Measurements from ENCODE around the gene CES3. TPM values are rescaled to one million over a fixed set of nuclear protein-coding genes. Genes with fewer than 3 reads are reported as not detected.

The CES3 gene
- total and polyA plus RNA-seq, 2 donors (not counting 3 experiments of a cell fraction or from before 2014, with no cell fraction given), result 0.10 TPM; not detected in 1

- intact Hi-C loops (cut with micrococcal nuclease), result no loop called here
- dilution Hi-C loops (cut with MboI; ENCODE audit: extremely low pct_ligation_motif_present, low sequenced_read_pairs), result no loop called here
- Histone ChIP-seq H3K4me1 (ENCODE audit: control insufficient read depth, extremely low read depth, insufficient read depth, low read length) (no peaks in the 10 kb centered on the region), H4K20me1 (replicated peaks; ENCODE audit: control insufficient read depth, extremely low read depth, insufficient read depth, low read length) (no peaks in the 10 kb centered on the region), H3K9ac (replicated peaks; ENCODE audit: extremely low read depth, insufficient read depth, low read length) (no peak overlapping the region), H3K79me2 (ENCODE audit: control insufficient read depth, insufficient read depth, low read length) (no peaks in the 10 kb centered on the region), H3K36me3 (ENCODE audit: control insufficient read depth in 2 of 2, extremely low read depth in 1 of 2, insufficient read depth in 2 of 2, low read length in 2 of 2) (no peaks in the 10 kb centered on the region), H3K9me1 (replicated peaks; ENCODE audit: control insufficient read depth, extremely low read depth, insufficient read depth, low read length) (no peaks in the 10 kb centered on the region), H3K4me2 (ENCODE audit: insufficient read depth, low read length) (no peak overlapping the region), H3K27ac (ENCODE audit: insufficient read depth, low read depth, low read length) (no peak overlapping the region), H3K27me3 (ENCODE audit: control insufficient read depth in 2 of 2, insufficient read depth in 2 of 2, low read length in 2 of 2) (peaks cover 2 to 3% of the 10 kb centered on the region in 2 experiments), H3K4me3 (replicated peaks in 1 of 3; ENCODE audit: insufficient read depth in 1 of 3, low read depth in 1 of 3, low read length in 3 of 3) (no peak overlapping the region), H2AFZ (ENCODE audit: low read depth, low read length) (no peak overlapping the region), H3K9me3 (replicated peaks; ENCODE audit: control insufficient read depth, insufficient read depth, low read length) (no peaks in the 10 kb centered on the region)
- ChIA-PET POLR2A (no interaction called here), CTCF (interaction anchor here (0.7 to 4.7 kb wide), 10 partner anchors 8 to 238 kb away, joined by 3 to 26 read pairs (median 4); no protein-coding TSS in a partner anchor)
- DNase-seq (ENCODE audit: low read depth, low spot score) (no peak), FAIRE-seq (no peak)
- BruUV-seq (replicated peaks), result no TSS peak
- TF ChIP-seq POLR2A (IDR thresholded peaks at IDR 0.05; ENCODE audit: low read depth, low read length) (no peak), GATA2 (IDR thresholded peaks at IDR 0.05; ENCODE audit: insufficient read depth, insufficient read length, low read depth, low read length) (no peak), MYC (IDR thresholded peaks at IDR 0.05; ENCODE audit: low read depth, low read length) (no peak), FOS (IDR thresholded peaks at IDR 0.05; ENCODE audit: borderline replicate concordance, insufficient read depth, low read length) (no peak), EZH2 (IDR thresholded peaks at IDR 0.05; ENCODE audit: borderline replicate concordance, low read depth, low read length, severe bottlenecking) (no peak)
Measured at GRCh38 chr16:66960270-66960669, 796 bp upstream of the CES3 start.

- H3K9me3 ChIP-seq (replicated peaks; ENCODE audit: control insufficient read depth, insufficient read depth, low read length), result no peaks in the 10 kb centered on the region
- H3K9me1 ChIP-seq (replicated peaks; ENCODE audit: control insufficient read depth, extremely low read depth, insufficient read depth, low read length), result no peaks in the 10 kb centered on the region
- FAIRE-seq (no peak), DNase-seq (ENCODE audit: low read depth, low spot score) (no peak)
- dilution Hi-C loops (cut with MboI; ENCODE audit: extremely low pct_ligation_motif_present, low sequenced_read_pairs) (no loop called here), intact Hi-C loops (cut with micrococcal nuclease) (no loop called here)
- no peaks in the 10 kb centered on the region for H4K20me1 ChIP-seq (replicated peaks; ENCODE audit: control insufficient read depth, extremely low read depth, insufficient read depth, low read length)
- H2AFZ ChIP-seq (ENCODE audit: low read depth, low read length), result no peak overlapping the region
- ChIA-PET POLR2A (no interaction called here), CTCF (interaction anchor here (0.7 to 1.6 kb wide), 4 partner anchors 80 to 224 kb away, joined by 3 to 15 read pairs (median 6); no protein-coding TSS in a partner anchor)
- no peaks in the 10 kb centered on the region for H3K4me1 ChIP-seq (ENCODE audit: control insufficient read depth, extremely low read depth, insufficient read depth, low read length)
- no peak overlapping the region for H3K27ac ChIP-seq (ENCODE audit: insufficient read depth, low read depth, low read length)
- H3K4me3 ChIP-seq (replicated peaks in 1 of 3; ENCODE audit: insufficient read depth in 1 of 3, low read depth in 1 of 3, low read length in 3 of 3), result no peak overlapping the region
- H3K4me2 ChIP-seq (ENCODE audit: insufficient read depth, low read length), result no peak overlapping the region
- no peak overlapping the region for H3K9ac ChIP-seq (replicated peaks; ENCODE audit: extremely low read depth, insufficient read depth, low read length)
- BruUV-seq (replicated peaks), result no TSS peak
- no peaks in the 10 kb centered on the region for H3K79me2 ChIP-seq (ENCODE audit: control insufficient read depth, insufficient read depth, low read length)
- no peaks in the 10 kb centered on the region for H3K36me3 ChIP-seq (ENCODE audit: control insufficient read depth in 2 of 2, extremely low read depth in 1 of 2, insufficient read depth in 2 of 2, low read length in 2 of 2)
- peaks cover 0 to 4% of the 10 kb centered on the region in 2 experiments for H3K27me3 ChIP-seq (ENCODE audit: control insufficient read depth in 2 of 2, insufficient read depth in 2 of 2, low read length in 2 of 2)
- TF ChIP-seq JUN (IDR thresholded peaks at IDR 0.05; ENCODE audit: borderline replicate concordance, insufficient read depth, insufficient read length, low read depth) (no peak), MYC (IDR thresholded peaks at IDR 0.05; ENCODE audit: low read depth, low read length) (no peak), GATA2 (IDR thresholded peaks at IDR 0.05; ENCODE audit: insufficient read depth, insufficient read length, low read depth, low read length) (no peak), POLR2AphosphoS5 (IDR thresholded peaks at IDR 0.05; ENCODE audit: insufficient read depth, low read depth, low read length) (no peak), POLR2A (IDR thresholded peaks at IDR 0.05; ENCODE audit: low read depth, low read length) (no peak), MAX (IDR thresholded peaks at IDR 0.05; ENCODE audit: insufficient read depth, insufficient read length) (no peak), EZH2 (IDR thresholded peaks at IDR 0.05; ENCODE audit: borderline replicate concordance, low read depth, low read length, severe bottlenecking) (no peak), CTCF (IDR thresholded peaks at IDR 0.05; ENCODE audit: extremely low read depth in 1 of 2, insufficient read depth in 1 of 2, low read depth in 1 of 2, low read length in 2 of 2) (no peak), FOS (IDR thresholded peaks at IDR 0.05; ENCODE audit: borderline replicate concordance, insufficient read depth, low read length) (no peak)
Measured at GRCh38 chr16:66961914-66962313, 848 bp downstream of the CES3 start.

Data from endothelial cell of umbilical vein (primary cell).